Spleen (tissue), 3 donors: ENCODE measurements around the gene IMMP2L.

Experiments
- POLR2A ChIP-seq, 3 donors: fragments of 450-650 bp; IDR thresholded peaks; one replicate each; pipeline ENCODE4 v1.5.1; 2017; ENCODE audit warnings: antibody characterized with exemption in 3 of 3, mild to moderate bottlenecking in 1 of 3
- POLR2AphosphoS5 ChIP-seq, 3 donors: sonication (generic); formaldehyde crosslinking; IDR thresholded peaks; one replicate each; pipeline ENCODE4 v1.5.1; 2017; ENCODE audit warnings: antibody characterized with exemption in 3 of 3

- no peak for TF ChIP-seq POLR2A (IDR thresholded peaks at IDR 0.05)
- no peak for TF ChIP-seq POLR2AphosphoS5 (IDR thresholded peaks at IDR 0.05)
Measured at GRCh38 chr7:111436608-111437007, 125.7 kb downstream of the IMMP2L start.
